Hematopoietic multipotent progenitor cell treated with erythropoietin and hydrocortisone succinate and interleukin-3 and kit ligand, for 17 days (in vitro differentiated cells): ENCODE results near the gene SAP25.
A peak's percentile ranks its signal among the peaks of the same experiment; 100 is the strongest.
"Not testable (repeated sequence)": the region's sequence is repeated elsewhere in the genome, so short reads cannot be mapped to it uniquely, and the experiment has no call there.

Experiments
- DNase-seq: peaks from one replicate; pipeline ENCODE4 v3.0.0-alpha.2; 2015; ENCODE audit warnings: low spot score

Gene SAP25

GRCh38 chr7:100535982-100536381 is 37.7 kb downstream of the SAP25 start:
- DNase-seq, result not testable (repeated sequence)

- peak; percentile 30 for DNase-seq
These were observed 41.3 kb downstream of the SAP25 start for GRCh38 chr7:100532165-100533022.

GRCh38 chr7:100528108-100528866 is 45.4 kb downstream of the SAP25 start:
- DNase-seq, result not testable (repeated sequence)

GRCh38 chr7:100523192-100523591 is 50.5 kb downstream of the SAP25 start:
- not testable (repeated sequence) for DNase-seq
